T follicular helper cell (primary cell): ENCODE results near the gene PMF1.

Source experiments
- DNase-seq: peaks from one replicate; pipeline ENCODE4 v3.0.0-alpha.2; 2020; ENCODE audit warnings: low read depth

PMF1 gene

GRCh38 chr1:156268336-156268735, 55.5 kb downstream of the PMF1 start:
- no peak for DNase-seq

DNA sequence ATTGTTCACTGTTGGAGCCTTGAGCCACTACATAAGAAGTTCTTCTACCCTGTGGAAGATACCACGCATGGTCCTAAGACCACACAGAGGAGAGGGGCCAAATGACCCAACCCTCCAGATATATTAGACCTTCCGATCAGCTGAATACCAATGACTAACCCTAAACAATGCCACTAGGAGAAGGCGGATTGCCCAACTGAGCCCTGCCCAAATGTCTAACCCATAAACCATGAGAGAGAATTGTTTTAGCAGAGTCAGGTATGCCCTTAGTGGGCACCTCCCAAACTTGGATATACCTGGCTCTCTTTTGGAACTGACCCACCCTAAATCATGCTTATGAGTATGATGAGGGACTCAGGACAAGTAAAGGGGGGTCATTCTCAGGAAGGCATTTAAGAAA, 57.5 kb downstream of the PMF1 start:
- no peak for DNase-seq

DNA sequence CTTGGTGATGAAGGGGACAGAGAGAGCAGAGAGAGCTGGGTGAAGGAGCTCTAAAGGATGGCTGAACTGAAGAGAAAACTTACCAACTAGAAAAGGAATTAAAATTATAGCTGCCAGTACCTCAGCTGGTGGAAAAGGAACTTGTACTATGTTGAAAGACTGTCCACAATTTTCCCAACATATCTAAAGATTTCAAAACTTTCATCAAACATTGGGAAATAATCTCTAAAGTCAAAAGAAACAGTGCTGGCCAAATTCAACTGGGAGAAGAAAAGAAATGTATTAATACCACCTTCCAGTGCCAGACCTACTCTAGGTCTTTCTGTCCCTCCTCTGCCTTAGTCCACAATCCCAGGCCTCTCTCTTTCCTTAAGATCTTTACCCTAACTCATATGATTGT, 63.7 kb downstream of the PMF1 start:
- no peak for DNase-seq

GRCh38 chr1:156276966-156277381, 64.2 kb downstream of the PMF1 start:
- no peak for DNase-seq

GRCh38 chr1:156279837-156280236, 67.0 kb downstream of the PMF1 start:
- DNase-seq, result no peak

DNA sequence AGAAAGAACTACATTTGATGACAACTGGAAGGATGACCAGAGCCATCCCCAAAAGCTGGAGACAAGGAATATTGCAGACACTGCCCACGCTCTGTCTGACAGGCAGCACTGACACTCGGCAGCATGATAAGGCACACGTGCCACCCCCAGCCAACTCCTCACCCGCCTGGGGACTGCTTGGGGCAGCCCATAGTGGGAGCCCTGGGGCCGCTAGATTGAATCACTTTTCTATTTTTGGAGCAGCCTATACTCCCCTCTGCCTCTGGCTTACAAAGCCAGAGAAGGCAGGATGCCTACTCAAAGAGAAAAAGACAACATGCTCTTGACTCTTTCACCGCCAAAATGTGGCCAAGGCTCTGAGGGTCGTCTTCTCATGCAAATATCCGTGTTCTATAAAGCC, 68.5 kb downstream of the PMF1 start:
- no peak for DNase-seq

DNA sequence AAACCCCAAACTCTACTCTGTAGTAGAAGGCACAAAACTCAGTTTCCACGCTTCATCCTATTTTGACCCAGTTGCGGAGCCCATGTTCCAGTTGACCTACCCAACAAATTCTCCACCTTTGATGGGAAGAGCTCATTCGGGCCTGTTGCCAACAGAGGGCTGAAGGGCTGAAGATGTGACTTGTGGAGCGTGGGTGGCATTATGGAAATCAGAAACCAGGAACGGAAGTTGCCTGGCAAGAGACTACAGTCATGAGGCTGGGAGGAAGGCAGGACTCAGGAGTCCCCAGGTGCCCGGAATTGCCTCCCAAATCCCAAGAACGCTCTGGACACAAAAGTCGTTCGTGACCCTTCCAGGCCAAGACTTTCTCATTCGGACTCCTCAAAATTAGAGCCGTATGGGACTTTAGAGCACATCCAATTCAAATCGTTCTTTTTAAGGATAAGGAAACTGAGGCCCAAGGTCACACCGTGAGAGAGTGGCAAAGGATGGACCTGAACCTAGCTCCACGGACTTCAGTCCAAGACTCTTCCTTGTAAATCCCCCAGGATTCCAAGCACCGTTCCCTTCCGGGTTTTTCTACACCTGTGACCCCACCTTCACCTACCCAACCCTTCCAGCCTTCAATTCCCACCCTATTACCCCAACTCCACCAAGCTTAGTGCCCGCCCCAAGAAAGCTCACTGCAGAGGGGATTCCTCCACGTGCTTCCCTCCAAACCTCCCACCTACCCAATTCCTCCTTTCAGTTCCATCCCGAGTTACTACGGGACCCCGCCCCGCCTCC, 69.1 kb downstream of the PMF1 start:
- DNase-seq, result no peak

DNA sequence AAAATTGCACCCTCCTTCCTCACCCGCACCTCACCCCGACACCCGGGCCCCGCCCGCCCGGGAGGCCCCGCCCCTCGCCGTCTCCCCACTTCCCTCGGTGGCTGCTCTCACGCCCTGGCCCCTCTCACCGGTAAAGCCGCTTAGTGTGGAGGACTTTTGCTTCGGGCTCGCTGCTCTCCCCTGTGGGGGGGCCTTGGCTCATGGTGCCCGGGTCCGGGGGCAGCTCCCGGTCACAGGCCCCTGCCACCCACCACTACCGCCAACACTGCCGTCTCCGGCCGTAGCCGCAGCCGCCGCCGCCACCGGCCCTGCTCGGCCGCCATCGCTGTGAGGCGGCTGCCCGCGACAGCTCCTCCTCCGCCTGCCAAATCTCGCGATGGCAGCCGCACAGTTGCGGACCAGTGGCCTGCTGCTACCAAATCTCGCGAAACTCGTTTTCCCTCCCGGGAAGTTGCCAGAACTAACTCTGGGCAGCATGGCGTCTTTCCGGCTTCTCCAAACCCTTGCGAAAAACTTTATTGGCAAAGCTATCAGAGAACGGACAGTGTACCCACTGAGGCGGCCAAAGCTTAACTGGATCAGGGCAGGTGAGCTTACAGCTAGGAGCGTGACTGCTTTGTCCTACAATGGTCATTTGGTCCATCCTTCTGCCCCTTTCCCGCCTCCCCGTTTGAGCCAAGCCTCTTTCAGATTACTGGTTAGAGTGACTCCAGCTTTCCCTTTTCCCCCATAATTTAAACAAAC, 69.8 kb downstream of the PMF1 start, which contains the start of gene SMG5:
Gene SMG5, minus strand, starts transcription at position 347 of the 744 bp plus-strand sequence. Its CDS starts 145 bp downstream, at position 202.
- DNase-seq, result peak; percentile 96

DNA sequence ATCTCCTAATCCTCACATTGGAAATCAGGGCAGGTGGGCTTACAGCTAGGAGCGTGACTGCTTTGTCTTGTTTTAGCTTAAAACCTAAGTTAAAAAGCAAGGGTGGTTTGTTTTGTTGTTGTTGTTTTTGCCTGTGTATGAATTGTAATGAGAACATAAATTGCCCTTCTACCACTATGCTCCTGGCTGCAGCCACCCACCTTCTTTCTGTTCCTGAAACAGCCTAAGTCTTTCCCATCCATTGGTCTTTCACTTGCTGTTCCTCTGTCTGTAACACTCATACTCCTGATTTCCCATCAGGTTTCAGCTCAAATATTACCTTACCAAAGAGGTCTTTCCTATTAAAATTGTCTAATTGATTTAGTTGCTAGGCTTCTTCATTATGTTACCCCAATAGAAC, 70.7 kb downstream of the PMF1 start:
- no peak for DNase-seq

GRCh38 chr1:156284112-156284511, 71.3 kb downstream of the PMF1 start, which contains the start of gene TMEM79:
TSS of gene TMEM79 (plus strand) at chr1:156284325. CDS start at chr1:156285227, 902 bp downstream.
- DNase-seq, result no peak

- DNase-seq, result no peak
Observed at GRCh38 chr1:156284757-156285156, 72.0 kb downstream of the PMF1 start.

DNA sequence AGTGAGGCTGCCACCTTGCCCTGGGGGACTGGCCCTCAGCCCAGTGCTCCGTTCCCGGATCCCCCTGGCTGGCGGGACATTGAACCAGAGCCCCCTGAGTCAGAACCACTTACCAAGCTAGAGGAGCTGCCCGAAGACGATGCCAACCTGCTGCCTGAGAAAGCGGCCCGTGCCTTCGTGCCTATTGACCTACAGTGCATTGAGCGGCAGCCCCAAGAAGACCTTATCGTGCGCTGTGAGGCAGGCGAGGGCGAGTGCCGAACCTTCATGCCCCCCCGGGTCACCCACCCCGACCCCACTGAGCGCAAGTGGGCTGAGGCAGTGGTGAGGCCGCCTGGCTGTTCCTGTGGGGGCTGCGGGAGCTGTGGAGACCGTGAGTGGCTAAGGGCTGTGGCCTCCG, 72.6 kb downstream of the PMF1 start:
- no peak for DNase-seq

GRCh38 chr1:156286061-156286460, 73.3 kb downstream of the PMF1 start:
- DNase-seq, result no peak
